Measurements from ENCODE around the gene EPB41L5.

DNA sequence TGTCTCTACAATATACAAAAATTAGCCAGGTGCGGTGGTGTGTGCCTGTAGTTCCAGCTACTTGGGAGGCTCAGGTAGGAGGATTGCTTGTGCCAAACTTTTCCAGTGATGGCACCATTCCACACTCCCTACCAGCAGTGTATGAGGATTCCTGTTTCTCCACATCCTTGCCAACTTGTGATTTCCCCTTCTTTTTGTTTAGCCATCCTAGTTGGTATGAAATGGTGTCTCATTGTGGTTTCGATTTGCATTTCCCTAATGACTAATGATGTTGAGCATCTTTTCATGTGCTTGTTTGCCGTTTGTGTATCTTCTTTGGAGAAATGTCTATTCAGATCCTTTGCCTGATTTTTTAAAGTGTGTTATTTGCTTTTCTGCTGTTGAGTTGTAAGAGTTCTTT is 41.0 kb downstream of the EPB41L5 start:
- TF ChIP-seq, protein P1, sequence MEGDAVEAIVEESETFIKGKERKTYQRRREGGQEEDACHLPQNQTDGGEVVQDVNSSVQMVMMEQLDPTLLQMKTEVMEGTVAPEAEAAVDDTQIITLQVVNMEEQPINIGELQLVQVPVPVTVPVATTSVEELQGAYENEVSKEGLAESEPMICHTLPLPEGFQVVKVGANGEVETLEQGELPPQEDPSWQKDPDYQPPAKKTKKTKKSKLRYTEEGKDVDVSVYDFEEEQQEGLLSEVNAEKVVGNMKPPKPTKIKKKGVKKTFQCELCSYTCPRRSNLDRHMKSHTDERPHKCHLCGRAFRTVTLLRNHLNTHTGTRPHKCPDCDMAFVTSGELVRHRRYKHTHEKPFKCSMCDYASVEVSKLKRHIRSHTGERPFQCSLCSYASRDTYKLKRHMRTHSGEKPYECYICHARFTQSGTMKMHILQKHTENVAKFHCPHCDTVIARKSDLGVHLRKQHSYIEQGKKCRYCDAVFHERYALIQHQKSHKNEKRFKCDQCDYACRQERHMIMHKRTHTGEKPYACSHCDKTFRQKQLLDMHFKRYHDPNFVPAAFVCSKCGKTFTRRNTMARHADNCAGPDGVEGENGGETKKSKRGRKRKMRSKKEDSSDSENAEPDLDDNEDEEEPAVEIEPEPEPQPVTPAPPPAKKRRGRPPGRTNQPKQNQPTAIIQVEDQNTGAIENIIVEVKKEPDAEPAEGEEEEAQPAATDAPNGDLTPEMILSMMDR (IDR thresholded peaks at IDR 0.05) = no peak
- no peak for TF ChIP-seq POLR2A (IDR thresholded peaks at IDR 0.05)

All from testis (tissue), 2 donors.